HG03108 (cell line): Measurements from ENCODE around the gene OSGEPL1.
"Not testable (repeated sequence)": the region's sequence is repeated elsewhere in the genome, so short reads cannot be mapped to it uniquely, and the experiment has no call there.

Experiments
- ATAC-seq: cut with Tn5 transposase; IDR thresholded peaks from one replicate; pipeline ENCODE4 v1.9.1; 2021; ENCODE audit warnings: moderate library complexity; ENCODE audit not compliant: unreplicated experiment

OSGEPL1 gene

DNA sequence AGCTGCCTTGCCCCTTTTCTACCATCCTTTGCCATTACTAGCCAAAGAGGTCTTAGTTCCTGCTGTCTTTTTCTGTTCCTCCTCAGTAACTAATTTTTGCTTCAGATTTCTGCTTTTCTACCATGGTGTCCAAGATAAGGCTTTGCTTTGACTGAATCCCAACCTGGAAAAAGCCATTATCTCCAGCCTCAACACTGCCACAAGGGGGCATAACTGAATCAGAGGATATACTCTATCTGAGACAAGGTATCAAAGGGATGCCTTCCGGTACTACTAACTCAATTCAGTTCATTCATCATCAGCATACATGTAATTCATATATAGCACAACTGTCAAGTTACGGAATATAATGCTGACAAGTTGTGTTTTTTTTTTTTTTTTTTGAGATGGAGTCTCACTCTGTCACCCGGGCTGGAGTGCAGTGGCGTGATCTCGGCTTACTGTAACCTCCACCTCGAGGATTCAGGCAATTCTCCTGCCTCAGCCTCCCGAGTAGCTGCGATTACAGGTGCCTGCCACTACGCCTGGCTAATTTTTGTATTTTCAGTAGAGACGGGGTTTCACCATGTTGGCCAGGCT lies 11.4 kb downstream of the OSGEPL1 start:
- peak; percentile 49 for ATAC-seq

DNA sequence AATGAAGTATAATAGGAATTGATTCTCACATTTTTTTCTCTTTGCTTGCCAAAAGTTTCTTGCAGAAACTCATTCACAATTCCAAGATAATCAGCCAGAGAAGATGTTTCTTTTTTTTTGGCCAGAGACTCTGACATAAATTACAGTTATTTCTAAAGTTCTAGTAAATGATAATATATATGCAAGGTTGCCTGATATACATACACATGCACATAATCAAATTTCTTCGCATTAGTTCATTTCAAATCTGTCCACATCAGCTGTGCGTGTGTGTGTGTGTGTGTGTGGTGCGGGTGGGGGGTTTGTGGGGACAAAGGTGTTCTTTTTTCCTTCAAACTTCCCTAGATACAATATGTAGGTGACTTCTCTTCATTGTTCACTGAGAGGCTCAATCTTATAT lies 33.2 kb downstream of the OSGEPL1 start:
- ATAC-seq, result no peak

DNA sequence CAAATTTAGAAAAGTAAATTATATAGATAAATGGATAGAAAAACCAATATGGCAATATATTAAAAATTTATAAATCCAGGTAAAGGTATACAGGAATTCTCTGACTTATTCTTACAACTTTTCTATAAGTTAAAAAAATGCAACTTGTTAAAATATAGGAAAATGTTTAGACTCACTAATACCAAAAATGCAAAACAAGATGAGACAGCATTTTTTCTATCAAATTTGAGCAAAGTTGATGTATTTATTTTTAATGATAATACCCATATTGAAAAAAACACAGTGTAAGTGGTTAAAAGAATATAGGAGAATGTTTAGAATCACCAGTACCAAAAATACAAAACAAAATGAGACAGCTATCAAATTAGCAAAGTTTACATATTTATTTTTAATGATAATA lies 35.7 kb downstream of the OSGEPL1 start:
- no peak for ATAC-seq

DNA sequence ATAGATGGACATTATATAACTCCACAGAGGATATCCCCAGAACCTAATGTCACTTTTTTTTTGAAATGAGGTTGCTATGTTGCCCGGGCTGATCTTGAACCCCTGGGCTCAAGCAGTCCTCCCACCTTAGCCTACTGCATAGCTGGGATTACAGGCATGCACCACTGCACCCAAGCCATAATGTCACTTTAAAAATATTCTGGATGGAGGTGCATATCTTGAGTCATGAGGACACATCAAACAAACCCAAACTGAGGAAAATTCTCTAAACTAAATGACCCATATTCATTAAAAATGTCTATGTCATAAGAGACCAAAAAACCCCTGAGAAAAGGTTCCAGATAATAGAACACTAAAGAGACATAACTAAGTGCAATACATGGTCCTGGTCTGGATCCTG lies 36.3 kb downstream of the OSGEPL1 start:
- ATAC-seq, result no peak

DNA sequence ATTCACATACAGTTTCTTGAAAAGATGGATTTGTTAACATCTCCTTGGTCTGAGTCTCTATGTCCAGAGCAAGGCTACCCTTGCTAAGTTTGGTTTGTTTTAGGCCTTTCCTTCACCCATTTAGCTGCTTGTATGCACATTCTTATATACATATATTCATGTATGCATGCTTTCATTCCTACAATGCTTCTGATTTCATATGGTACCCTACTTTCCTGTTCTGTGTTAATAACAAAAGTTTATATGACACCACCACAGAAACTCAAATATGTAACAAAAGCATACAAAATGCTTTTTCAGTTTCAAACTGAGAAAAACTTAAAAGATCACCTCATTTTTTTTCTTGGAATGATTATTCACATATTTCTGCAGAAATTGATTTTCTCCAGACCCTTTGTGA lies 39.4 kb downstream of the OSGEPL1 start:
- no peak for ATAC-seq

DNA sequence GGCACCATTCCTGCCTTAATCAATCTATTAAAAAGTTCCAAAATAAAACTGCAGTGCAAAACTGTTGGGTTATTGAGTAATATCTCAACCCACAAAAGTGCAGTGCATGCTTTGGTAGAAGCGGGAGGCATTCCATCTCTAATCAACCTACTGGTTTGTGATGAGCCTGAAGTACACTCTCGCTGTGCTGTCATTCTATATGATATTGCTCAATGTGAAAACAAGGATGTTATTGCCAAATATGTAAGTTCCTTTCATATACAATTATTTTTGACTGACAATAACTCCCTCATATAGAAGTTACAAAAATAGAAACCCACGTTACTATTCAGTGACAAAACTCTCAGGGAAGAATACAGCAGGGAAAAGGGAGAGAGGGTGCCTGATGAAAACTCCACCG lies 43.0 kb downstream of the OSGEPL1 start:
- ATAC-seq, result no peak

DNA sequence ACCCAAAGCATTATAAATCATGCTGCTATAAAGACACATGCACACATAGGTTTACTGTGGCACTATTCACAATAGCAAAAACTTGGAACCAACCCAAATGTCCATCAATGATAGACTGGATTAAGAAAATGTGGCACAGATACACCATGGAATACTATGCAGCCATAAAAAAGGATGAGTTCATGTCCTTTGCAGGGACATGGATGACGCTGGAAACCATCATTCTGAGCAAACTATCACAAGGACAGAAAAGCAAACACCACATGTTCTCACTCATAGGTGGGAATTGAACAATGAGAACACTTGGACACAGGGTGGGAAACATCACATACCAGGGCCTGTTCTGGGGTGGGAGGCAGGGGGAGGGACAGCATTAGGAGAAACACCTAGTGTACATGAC lies 45.0 kb downstream of the OSGEPL1 start:
- not testable (repeated sequence) for ATAC-seq

DNA sequence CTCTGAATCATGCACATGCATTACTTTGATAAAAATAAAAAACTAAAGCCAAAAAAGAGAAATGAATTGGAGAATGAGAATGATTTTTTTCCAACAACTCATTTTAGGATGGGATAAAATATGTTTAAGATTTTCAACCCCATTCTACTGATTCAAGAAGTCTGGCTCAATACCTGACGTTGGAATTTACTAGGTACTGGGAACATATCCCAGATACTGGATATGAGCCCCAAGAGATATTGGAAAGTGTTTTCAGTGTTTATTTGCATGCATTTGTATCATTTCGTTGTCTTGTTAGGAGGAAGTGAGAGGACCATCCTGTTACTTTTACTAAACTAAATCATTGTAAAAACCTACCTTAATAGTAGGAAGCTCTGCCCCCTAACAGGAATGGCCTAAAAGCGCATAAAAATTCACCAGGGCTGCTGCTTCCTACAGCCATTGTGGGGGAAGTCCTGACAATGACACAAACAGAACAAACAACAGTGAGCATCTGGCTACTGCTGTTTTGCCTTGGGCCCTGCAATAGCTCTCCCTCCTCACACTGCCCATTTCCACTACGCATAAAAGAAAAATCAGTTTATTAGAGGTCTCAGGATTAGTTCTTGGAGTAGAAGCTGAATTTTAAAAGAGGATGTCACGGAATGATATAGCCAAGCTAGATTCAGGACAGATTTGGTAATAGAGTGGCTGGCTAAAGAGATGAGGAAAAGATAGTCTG lies 52.9 kb downstream of the OSGEPL1 start:
- no peak for ATAC-seq

DNA sequence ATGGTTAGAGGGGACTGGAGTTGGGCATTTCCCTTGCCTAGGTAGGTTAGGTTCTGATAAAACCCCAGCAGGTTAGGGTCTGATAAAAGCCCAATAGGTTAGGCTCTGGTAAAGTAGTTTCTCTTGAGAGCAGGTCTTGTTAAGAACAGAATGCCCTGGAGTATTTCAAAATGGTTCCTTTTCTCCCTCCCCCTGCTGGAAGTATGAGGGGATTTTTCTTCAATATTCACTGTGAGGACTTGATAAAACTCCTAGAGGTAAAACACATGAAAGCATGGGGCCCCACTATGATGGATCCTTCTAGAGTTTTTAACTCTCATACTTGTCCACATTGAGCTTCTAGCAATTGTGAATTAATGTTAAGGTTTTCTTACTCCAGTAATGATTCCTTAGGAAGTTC lies 60.5 kb downstream of the OSGEPL1 start:
- no peak for ATAC-seq

DNA sequence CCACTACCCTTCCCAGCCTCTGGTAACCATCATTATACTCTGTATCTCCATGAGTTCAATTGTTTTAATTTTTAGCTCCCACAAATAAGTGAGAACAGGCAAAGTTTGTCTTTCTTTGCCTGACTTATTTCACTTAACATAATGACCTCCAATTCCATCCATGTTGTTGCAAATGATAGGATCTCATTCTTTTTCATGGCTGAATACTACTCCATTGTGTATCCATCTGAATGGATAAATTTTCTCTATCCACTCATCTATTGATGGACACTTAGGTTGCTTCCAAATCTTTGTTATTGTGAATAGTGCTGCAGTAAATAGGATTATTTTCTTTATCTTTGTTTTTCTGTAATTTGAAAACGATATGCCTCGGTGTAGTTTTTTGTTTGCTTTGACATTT lies 61.9 kb downstream of the OSGEPL1 start:
- no peak for ATAC-seq

DNA sequence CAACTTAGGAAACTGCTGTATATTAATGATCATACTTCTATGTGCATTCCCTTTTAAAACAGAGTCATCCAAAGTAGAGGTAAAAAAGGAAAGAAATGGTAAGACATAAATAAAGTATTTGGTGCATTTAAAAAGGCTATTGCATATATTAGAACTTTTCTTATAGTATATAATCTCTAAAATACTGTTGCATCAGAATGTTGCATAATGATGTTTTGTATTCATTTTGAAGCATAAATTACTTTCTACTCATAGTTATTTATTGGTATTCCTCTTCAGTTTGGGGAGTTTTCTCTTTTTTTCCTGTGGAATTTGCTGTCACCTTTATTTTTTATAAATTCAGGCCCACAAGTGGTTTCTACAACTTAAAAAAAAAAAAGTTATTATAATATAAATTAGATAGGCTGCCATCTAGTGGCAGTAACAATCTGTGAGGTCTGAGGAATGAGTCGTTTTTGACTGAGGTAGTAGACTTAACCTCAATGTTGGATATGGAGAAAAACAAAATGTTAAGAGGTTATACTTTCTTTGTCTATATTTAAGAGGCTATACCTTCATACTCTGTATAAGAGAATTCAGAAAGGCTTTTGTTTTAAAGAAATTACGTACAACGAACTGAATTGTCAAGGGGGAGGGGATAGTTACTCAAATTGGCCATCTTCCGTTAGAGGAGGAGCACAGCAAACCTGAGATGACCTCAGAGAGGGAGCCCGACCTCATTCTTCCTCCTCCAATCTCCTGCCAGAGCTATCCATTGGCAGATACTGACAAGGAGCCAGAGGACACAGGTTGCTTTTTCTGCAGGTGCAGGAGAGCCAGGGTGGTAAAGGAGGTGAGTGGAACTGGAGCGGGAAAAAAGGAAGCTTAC lies 64.3 kb downstream of the OSGEPL1 start:
- ATAC-seq, result no peak
